WERI-Rb-1 (cell line): Measurements from ENCODE around the gene LRRN4CL.

Experiments used
- DNase-seq: peaks from one replicate; pipeline ENCODE4 v3.0.0-alpha.2; 2020
- H3K27ac ChIP-seq: fragments of 250-450 bp; sonication (Bioruptor Pico); 2 replicates; pipeline ENCODE4 v1.5.1; 2020; ENCODE audit warnings: mild to moderate bottlenecking, moderate library complexity
- H3K27me3 ChIP-seq: fragments of 250-450 bp; sonication (Bioruptor Pico); 2 replicates; pipeline ENCODE4 v1.5.1; 2021; ENCODE audit warnings: mild to moderate bottlenecking, low read depth, moderate library complexity; ENCODE audit not compliant: insufficient read depth, severe bottlenecking
- H3K36me3 ChIP-seq: fragments of 250-450 bp; sonication (Bioruptor Pico); 2 replicates; pipeline ENCODE4 v1.5.1; 2020; ENCODE audit warnings: mild to moderate bottlenecking, moderate library complexity
- H3K4me3 ChIP-seq: 2 replicates; pipeline ENCODE4 v1.5.1; 2011; ENCODE audit warnings: low read depth, mild to moderate bottlenecking, control low read depth, low read length
- H3K9me3 ChIP-seq: fragments of 250-450 bp; sonication (Bioruptor Pico); 2 replicates; pipeline ENCODE4 v1.5.1; 2021; ENCODE audit warnings: mild to moderate bottlenecking, moderate library complexity; ENCODE audit not compliant: severe bottlenecking
- CTCF ChIP-seq: IDR thresholded peaks from 2 replicates; pipeline ENCODE4 v1.5.1; 2011; ENCODE audit warnings: low read depth, mild to moderate bottlenecking, control low read depth, inconsistent platforms, low read length

LRRN4CL gene

DNA sequence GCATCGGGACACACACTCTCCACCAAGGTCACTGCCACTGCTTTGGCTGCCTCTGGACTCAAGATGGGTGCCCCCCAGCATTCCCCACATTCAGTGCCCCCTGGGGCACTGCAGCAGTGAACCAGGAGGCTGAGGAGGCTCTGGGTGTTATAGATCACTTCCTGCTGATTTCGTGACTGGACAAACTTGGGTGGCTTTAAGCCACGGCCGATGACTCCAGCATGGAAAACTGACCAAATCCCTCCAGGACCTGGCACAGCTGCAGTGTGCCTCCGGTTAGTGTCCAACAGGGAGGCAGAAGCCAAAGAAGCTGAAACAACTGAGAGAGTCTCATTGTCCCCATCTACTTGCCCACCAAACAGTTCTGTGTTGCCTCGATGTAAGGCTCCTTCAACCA is 41.7 kb downstream of the LRRN4CL start:
- H3K9me3 ChIP-seq: no peaks in the 10 kb centered on the region
- 0 out of 2 replicates have a peak overlapping the region, but pooled peaks have one; percentile 6 for H3K27ac ChIP-seq
- no peak for TF ChIP-seq CTCF
- no peaks in the 10 kb centered on the region for H3K27me3 ChIP-seq
- H3K4me3 ChIP-seq: no peak overlapping the region
- peaks cover 52% of the 10 kb centered on the region for H3K36me3 ChIP-seq
- DNase-seq: no peak

DNA sequence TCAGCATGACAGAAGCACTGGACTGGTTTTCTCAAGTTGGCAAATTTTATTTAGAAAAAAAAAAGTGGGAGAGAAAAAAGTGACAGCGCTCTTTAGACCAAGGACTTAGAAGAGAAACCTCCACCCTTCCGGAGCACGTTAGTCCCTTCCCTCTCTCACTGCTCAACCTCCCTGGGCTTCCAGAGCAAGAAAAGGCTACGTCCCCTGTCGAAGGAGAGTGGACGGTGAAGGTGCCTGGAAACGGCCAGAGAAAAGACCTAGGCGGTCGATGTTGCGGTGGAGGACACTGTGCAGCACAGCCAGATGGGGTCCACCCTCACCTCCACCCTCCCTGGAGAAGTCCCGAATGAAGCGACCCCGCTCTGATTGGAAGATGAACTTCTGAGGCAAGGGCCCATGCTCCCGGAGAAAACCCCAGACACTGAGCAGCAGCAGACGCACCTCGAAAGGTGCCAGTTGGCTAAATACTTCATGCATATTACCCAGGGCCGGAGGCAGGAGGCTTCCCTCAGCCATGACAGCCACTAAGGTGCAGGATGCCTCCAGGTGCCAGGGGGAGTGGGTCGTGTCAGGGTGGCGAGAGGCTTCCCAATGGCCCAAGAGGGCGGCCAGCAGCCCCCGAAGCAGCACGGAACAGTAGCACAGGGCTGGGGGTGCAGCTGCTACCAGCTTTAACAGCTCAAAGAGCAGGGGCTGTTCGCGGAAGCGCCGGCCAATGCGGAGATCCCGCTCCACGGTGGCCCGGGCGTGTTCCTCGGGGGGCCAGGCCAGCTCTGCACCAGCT is 42.3 kb downstream of the LRRN4CL start:
- peaks cover 54% of the 10 kb centered on the region for H3K36me3 ChIP-seq
- no peaks in the 10 kb centered on the region for H3K9me3 ChIP-seq
- TF ChIP-seq CTCF: no peak
- DNase-seq: no peak
- H3K27ac ChIP-seq: peak overlapping the region; percentile 24; the same call in 1 of the 2 replicates
- H3K27me3 ChIP-seq: no peaks in the 10 kb centered on the region
- H3K4me3 ChIP-seq: peak overlapping the region; percentile 99; the same call in 1 of the 2 replicates

DNA sequence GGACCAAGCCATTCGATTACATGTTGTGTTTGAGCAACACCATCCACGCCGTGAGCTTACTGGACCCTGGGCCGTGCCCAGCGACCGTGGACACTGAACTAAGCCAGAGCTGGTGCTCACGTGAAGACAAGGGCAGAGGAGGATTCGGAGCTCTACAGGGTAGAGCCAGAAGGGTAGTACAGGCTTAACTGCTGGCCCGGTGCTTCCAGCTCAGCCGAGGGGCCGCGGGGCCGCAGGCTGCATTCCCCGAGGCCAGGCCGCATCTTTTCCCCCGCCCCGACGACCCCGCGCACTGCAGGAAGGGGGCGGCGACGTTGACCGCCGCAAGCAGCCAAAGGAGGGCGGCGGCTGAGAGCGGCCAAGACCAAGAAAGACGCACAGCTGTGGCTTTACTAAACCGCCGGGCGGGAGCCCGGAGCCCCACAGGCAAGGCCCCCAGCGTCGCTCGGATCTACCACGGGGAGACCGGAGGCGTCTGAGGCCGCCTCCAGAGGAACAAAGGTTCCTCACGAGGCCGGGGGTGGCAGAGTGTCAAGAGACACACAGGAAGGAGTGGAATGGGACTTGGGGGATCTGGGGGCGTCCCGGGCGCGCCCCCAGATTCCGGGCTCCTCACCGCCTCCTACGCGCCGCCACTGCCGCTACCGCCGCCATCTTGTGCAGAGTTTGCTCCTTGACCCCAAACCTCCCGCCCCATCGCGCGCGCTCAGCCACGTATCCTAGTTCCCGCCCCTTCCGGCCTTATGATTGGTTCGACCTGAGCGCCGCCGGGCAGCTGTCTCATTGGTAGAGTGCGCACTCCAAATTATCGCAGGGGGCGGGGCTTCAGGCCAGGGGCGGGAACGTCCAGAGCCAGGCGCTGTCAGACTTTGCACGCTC is 43.1 kb downstream of the LRRN4CL start, which contains the start of gene GANAB:
TSS of gene GANAB (minus strand) at position 668 of the 879 bp plus-strand sequence. CDS start at position 654, 14 bp downstream.
- Histone ChIP-seq H3K27ac (peak within 1 kb of the TSS; percentile 97), H3K36me3 (peaks cover 54% of the 10 kb centered on the region)
- peak; percentile 99 for DNase-seq

GRCh38 chr11:62645671-62645945 is 43.7 kb downstream of the LRRN4CL start:
- H3K36me3 ChIP-seq: peaks cover 54% of the 10 kb centered on the region
- no peak for DNase-seq
- peak overlapping the region; percentile 97 for H3K27ac ChIP-seq
- H3K4me3 ChIP-seq: peak overlapping the region; percentile 99
- H3K27me3 ChIP-seq: no peaks in the 10 kb centered on the region
- no peak for TF ChIP-seq CTCF
- H3K9me3 ChIP-seq: no peaks in the 10 kb centered on the region

More for the DNA sequence above, 43.1 kb downstream of the LRRN4CL start, which contains the start of gene GANAB:
- Histone ChIP-seq H3K27me3 (no peaks in the 10 kb centered on the region), H3K4me3 (peak within 1 kb of the TSS; percentile 99), H3K9me3 (no peaks in the 10 kb centered on the region)
- no peak for TF ChIP-seq CTCF

DNA sequence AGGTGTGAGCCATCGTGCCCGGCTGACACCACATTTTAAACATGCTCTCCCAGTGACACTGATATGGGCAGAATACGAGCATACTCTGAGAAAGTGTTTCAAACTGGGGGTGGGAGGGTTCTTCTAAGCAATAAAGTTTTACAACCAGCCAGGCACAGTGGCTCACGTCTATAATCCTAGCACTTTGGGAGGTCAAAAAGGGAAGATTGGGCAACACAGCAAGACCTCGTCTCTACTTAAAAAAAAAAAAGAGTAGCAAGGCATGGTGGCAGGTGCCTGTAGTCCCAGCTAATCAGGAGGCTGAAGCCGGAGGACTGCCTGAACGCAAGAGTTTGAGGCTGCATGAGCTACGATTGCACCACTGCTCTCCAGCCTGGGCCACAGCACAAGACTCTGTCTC is 45.1 kb downstream of the LRRN4CL start:
- Histone ChIP-seq H3K36me3 (peaks cover 53% of the 10 kb centered on the region), H3K27me3 (no peaks in the 10 kb centered on the region), H3K4me3 (no peak overlapping the region), H3K9me3 (no peaks in the 10 kb centered on the region), H3K27ac (no peak overlapping the region)
- DNase-seq: no peak
- no peak for TF ChIP-seq CTCF
